Urothelium cell line (cell line): ENCODE measurements around the gene MUC5AC.
"Not testable (repeated sequence)": the region's sequence is repeated elsewhere in the genome, so short reads cannot be mapped to it uniquely, and the experiment has no call there.

Source experiments
- DNase-seq: peaks from one replicate; pipeline ENCODE4 v3.0.0; 2011; ENCODE audit warnings: low spot score, mixed read lengths
- FAIRE-seq: peaks from 2 replicates; lab custom pipeline; 2011; peaks lifted over from hg19 to GRCh38; lab: Jason Lieb, UNC

Gene MUC5AC, protein sequence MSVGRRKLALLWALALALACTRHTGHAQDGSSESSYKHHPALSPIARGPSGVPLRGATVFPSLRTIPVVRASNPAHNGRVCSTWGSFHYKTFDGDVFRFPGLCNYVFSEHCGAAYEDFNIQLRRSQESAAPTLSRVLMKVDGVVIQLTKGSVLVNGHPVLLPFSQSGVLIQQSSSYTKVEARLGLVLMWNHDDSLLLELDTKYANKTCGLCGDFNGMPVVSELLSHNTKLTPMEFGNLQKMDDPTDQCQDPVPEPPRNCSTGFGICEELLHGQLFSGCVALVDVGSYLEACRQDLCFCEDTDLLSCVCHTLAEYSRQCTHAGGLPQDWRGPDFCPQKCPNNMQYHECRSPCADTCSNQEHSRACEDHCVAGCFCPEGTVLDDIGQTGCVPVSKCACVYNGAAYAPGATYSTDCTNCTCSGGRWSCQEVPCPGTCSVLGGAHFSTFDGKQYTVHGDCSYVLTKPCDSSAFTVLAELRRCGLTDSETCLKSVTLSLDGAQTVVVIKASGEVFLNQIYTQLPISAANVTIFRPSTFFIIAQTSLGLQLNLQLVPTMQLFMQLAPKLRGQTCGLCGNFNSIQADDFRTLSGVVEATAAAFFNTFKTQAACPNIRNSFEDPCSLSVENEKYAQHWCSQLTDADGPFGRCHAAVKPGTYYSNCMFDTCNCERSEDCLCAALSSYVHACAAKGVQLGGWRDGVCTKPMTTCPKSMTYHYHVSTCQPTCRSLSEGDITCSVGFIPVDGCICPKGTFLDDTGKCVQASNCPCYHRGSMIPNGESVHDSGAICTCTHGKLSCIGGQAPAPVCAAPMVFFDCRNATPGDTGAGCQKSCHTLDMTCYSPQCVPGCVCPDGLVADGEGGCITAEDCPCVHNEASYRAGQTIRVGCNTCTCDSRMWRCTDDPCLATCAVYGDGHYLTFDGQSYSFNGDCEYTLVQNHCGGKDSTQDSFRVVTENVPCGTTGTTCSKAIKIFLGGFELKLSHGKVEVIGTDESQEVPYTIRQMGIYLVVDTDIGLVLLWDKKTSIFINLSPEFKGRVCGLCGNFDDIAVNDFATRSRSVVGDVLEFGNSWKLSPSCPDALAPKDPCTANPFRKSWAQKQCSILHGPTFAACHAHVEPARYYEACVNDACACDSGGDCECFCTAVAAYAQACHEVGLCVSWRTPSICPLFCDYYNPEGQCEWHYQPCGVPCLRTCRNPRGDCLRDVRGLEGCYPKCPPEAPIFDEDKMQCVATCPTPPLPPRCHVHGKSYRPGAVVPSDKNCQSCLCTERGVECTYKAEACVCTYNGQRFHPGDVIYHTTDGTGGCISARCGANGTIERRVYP (N-terminal part only)

DNA sequence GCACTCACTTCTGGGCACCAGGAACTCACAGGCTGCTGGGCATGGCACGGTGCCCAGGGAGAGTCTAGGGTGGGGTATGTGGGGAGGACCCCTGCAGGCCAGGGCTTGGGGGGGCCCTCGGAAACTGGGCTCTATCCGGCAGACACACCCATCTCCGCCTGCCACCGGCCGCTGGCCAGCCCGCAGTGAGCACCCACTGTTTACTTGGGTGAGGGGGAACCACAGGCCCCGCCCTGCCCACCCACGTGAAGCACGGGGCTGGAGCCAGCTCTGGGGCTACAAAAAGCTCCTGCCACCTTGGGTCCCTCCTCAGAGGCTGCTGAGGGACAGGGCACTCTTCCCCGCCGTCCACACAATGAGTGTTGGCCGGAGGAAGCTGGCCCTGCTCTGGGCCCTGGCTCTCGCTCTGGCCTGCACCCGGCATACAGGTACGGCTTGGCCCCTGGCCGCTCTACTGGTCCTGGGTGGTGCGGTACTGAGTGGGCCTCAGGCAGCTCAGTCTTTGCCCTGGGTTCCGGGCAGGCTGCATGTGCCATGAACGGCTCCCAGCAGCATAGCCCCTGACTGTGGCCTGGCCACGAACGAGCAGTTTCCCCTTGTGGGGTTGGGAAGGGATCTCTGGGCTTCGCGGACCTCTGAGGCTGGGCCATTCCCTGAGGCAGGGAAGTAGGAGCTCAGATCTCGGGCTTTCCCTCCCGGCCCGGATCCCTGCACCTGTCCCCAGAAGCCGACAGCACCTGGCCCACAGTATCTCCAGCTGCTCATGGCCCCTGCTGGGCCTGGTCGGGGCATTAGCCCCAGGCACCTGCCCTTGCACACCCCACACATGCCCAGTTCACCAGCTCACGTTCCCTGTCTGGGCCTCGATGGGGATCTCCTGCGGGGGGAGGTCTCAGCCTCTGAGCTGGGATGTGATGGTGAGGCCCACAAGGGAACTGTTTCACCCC lies at the start of gene MUC5AC:
Gene MUC5AC, plus strand, starts transcription at position 309 of the 947 bp plus-strand sequence. Its CDS starts 47 bp downstream, at position 356.
- DNase-seq (no peak), FAIRE-seq (no peak)

DNA sequence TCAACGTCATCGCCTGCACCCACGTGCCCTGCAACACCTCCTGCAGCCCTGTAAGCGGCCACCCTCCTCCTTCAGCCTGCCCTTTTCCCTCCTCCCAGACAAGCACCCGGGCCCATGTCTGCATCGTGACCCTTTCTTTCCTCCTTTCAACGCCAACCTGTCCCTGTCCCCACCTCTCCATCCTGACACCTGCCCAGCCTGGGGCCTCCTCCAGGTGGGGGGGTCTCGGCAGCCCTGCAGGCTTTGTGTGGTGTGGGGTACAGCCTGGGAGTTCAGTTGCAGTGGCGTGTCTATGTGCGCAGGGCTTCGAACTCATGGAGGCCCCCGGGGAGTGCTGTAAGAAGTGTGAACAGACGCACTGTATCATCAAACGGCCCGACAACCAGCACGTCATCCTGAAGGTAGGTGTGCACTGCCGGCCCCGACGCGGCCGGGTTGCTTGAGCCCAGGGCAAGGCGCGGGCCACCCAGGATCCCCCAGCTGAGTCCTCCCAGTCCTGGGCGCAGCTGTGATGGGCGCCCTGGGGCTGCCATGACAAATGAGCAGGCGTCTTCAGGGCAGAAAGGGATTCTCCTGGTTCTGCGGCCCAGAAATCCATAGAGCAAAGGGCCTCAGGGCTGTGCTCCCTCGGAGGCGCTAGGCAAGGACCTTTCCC lies 49.4 kb upstream of the MUC5AC start:
- DNase-seq, result no peak
- FAIRE-seq, result no peak

DNA sequence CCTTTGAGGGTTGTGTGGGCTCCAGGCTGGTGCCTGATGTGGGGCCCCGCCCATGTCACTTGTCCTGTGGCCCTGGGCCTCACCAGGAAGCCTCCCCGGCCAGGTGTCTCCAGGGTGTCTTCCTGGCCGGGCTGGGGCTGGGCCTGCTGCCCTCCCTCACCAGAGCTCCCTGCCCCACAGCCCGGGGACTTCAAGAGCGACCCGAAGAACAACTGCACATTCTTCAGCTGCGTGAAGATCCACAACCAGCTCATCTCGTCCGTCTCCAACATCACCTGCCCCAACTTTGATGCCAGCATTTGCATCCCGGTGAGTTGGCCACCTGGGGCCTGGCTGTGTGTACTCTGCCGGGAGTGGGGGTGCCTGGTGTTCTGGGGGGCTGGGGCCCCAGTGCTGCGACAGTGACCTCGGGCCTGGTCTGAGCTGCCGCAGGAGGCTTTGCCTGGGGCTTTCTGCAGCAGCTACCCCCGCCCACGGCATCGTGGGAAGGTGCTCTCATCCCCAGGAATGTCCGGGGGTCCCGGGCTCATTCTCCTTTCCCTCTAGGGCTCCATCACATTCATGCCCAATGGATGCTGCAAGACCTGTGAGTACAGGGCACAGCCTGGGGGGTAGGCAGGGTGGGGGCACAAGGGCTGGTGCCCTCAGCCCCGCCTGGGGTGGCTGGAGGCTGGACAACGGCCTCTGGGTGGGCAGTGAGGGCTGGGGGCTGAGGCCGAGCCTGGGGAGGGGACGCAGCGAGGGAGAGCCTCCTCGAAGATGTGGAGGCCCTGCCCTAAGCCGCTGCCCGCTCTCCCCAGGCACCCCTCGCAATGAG lies 48.4 kb upstream of the MUC5AC start:
- no peak for DNase-seq
- no peak for FAIRE-seq

DNA sequence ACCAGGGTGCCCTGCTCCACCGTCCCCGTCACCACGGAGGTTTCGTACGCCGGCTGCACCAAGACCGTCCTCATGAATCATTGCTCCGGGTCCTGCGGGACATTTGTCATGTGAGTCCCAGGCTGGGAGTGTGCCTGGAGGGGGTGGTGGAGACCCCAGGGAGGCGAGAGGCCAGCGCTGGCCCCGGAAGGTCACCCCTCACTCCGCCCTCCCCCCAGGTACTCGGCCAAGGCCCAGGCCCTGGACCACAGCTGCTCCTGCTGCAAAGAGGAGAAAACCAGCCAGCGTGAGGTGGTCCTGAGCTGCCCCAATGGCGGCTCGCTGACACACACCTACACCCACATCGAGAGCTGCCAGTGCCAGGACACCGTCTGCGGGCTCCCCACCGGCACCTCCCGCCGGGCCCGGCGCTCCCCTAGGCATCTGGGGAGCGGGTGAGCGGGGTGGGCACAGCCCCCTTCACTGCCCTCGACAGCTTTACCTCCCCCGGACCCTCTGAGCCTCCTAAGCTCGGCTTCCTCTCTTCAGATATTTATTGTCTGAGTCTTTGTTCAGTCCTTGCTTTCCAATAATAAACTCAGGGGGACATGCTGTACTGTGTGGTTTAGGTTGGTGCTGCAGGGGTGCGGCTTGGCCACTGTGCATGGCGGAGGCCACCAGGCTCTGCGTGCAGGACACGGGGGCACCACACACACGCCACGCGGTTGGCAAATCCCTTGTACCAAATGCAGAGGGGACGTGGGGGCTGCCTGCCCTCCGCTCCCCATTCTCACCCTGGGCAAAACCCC lies 47.6 kb upstream of the MUC5AC start:
- FAIRE-seq, result no peak

DNA sequence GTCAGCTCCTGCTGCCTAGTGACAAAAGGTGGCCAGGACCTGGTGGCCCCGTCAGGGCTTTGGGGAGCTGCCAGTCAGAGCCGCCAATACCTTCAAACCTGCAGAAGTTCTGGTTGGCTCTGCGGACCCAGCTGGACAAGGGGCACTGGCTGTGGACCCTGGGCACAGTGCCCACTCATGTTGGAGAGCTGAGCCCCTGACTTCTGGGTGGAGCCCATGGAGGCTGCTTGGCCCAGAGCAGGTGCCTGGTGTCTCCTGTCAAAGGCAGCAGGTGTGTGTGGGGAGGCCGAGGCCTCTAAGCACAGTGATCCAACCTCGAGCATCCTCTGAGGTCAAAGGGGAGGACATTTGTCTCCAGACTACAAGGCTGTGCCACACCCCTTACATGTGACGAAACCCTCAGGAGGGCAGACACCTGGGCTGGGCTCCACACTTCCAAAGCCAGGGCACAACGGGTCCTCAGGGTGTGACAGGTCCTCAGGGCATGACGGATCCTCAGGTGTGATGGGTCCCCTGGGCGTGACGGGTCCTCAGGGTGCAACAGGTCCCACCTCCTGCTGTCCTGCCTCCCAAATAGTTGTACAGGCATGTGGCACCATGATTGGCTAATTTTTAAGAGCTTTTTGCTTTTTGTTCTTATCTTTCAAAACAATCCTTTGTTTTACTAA lies 46.1 kb upstream of the MUC5AC start:
- DNase-seq, result no peak
- no peak for FAIRE-seq

More for the DNA sequence above, 47.6 kb upstream of the MUC5AC start:
- no peak for DNase-seq

DNA sequence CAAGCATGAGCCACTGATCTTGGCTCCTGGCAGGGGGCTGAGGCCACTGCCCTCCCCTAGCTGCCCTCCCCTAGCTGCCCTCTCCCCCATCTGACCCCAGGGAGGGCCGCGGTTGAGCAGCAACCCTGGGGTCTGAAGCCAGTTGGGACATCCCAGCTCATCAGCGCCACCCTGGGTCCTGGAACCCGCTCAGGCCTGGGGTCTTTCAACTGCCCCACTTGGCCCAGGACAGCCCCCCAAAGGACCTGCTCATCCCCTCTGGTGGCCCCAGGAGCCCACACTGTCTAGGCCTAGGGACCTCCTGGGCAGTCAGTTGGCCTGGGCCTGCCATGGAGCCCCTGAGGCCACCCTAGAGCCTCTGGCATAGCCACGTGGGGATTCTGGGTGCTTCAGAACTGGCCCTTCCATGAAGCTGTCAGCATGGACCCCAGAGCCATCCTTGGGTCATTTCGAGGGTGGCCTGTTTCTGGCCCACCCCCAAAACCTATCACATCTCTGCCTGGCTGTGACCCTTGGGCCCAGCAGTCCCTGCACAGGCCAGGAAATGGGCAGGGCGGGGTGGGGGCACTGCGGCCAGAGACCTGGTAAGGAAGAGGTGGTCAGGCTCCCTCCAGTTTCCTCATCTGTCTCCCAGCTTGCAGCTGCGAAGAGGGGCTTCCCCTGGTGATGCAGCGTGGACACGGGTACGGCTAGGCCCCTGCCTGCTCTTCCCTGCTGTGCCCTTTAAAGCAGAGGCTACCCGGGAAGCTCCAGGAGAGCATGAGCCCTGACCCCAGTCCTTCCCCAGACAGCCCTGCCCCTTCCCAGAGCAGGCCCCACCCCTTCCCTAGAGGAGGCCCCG lies 45.2 kb upstream of the MUC5AC start:
- FAIRE-seq (no peak), DNase-seq (no peak)

DNA sequence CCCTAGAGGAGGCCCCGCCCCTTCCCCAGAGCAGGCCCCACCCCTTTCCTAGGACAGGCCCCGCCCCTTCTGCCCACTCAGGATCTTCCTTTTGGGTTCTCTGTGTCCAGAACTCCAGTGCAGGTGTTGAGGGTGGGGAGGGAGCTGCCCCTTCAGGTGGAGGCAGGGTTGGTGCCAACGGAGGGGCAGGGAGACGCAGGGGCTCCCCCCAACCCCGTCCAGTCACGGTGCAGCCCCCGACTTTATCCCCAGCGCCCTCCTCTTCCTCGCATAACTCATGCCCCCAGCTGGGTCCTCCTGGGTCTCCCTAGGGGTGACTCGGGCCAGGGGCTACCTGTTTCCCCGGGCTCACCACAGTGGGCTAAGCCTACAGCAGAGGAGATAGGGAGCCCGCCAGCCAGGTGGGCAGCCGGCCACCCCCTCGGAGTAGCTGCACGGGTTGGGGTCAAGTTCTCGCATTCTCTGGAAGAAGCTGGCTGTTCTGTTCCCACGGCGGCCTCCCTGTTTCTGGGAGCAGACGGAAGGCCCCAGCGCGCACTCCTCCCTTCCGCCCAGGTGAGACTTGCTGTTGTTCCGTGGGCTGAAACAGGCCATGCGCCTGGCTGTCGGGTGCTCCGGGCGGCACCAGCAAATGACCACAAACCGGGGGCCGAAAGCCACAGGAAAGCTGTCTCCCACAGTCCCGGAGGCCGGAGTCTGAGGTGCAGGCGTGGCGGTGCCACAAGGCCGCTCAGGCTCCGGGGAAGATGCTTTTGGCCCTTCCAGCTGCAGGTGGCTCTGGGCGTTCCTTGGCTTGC lies 44.1 kb upstream of the MUC5AC start:
- FAIRE-seq, result no peak
- DNase-seq, result no peak

DNA sequence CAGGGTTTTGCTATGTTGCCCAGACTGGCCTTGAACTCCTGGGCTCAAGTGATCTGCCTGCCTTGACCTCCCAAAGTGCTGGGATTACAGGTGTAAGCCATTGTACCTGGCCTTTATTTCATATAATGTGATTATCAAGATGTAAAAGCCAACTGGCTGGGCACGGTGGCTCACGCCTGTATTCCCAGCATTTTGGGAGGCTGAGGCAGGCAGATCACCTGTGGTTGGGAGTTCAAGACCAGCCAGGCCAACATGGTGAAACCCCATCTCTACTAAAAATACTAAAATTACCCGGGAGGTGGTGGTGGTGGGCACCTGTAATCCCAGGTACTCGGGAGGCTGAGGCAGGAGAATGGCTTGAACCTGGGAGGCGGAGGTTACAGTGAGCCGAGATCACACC lies 42.5 kb upstream of the MUC5AC start:
- not testable (repeated sequence) for FAIRE-seq, DNase-seq

DNA sequence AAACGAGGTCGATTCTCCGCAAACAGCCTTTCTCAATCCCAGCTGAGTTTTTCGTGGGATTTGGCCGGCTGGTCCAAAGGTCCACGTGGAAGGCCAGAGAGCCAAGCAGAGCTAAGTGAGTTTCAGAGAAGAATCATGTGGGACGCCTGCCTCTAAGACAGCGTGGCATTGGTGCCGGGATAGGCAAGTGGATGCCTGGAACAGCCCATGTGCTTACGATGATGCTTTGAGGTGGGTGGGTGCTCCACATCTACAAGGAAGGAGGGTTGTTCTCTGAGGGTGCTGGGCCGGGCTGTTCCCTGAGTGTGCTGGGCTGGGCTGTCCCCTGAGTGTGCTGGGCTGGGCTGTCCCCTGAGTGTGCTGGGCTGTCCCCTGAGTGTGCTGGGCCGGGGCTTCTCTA lies 41.6 kb upstream of the MUC5AC start:
- FAIRE-seq, result no peak

DNA sequence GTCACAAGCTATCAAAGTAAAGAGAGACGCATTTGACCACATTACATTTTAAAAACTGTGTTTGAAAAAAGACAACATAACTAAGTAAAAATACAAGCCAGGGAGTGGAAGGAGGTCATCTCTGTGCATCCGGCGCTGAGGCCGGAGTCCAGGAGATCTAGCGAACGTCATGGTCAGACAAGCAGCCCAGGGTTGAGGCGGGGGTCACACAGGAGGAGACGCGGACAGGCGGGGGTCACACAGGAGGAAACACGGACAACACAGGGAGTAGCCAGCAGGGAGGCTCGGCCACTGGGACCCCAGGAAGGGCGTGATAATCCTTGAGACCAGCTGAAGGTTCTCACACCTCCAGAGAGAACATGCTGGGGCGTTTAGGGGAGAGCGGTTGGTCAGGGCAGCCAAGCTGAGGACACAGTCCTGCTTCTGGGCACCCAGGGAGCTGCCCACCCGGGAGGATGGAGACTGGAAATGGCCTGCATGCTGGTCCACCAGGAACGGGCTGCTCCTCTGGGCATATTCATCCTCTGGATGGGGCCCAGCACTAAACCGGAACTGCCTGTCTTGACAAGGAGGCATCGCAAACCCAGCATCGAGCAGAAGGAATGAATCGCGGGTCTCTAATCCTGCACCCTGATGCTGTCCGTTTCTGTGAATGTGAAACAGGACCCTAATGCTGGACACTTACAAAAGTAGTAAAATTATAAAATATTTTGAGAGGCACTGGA lies 40.9 kb upstream of the MUC5AC start:
- no peak for FAIRE-seq
- no peak for DNase-seq

More for the DNA sequence above, 41.6 kb upstream of the MUC5AC start:
- no peak for DNase-seq

DNA sequence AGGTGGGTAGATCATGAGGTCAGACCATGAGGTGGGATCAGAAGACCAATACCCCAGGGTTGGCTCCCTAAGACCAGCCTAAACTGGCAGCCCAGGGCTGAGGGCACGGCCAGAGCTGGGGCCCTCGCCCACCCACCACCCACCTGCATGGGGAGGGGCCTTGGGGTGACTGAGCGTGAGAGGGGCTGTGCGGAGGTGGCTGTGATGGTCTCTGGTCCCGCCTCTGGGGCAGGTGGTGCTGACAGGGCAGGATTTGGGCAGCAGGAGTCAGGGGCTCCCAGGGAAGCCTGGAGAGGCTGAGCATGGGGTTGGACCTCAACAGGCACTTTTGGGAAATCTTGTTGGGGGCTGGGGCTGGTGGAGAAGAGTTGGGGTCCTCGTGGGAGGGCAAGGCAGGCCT lies 39.8 kb upstream of the MUC5AC start:
- FAIRE-seq, result no peak
- DNase-seq, result no peak

DNA sequence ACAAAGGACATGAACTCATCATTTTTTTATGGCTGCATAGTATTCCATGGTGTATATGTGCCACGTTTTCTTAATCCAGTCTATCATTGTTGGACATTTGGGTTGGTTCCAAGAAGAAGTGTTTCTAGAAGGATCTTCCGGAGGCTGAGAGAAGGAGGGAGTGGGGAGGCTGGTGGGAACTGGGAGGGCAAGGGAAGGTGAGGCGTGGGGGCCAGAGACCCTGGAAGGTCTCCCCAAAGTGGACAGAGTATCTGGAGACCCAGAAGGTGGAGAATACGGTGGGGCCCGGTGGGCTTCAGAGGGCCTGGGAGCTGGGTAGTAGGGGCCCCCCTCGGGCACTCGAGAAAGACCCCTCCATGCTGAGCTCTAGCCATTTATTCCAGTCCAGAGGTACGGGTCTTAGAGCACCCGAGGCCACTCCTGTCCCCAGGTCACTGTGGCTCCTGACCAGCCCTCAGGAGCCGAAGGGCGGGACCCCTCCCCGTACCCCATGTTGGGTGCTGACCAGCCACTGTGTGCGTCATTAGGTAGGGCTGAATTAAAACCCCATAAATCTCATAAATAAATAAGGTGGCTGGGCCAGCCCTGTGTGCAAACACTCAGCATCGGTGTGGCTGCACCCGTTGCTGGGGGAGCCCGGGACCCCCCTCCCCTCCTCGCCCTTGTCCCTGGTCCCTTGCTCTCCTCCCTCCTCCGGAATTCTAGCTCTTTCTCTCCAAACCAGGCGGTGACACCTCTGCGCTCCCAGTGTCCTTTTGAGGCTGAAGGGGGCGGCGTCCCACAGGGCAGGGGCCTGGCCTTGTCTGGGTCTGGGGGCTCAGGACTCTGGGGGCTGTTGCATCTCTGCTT lies 38.8 kb upstream of the MUC5AC start:
- DNase-seq (no peak), FAIRE-seq (no peak)

DNA sequence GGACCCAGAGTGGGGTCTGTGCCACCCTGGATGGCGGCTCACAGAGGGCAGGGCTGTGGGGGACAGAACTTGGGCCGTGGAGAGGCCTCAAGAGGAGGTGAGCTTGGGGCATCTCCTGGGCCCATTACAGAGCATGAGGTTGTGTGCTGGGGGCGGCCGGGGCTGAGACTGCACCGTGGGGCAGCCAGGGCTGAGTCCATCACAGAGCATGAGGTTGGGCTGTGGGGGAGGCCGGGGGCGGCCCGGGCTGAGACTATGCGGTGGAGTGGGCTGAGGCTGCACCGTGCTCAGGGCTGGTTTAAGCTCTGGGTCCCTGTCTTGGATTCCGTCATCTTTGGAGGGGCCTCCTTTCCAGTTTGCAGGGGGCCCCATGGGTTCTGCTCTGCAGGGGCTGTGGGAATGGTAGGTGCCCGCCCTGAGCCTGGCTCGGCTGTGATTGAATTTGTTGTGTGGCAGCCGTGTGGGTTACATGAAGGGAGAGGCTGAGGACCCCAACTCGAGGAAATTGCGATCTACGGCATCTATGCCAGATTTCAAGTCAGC lies 38.1 kb upstream of the MUC5AC start:
- DNase-seq (no peak), FAIRE-seq (no peak)
